A549 (cell line): Measurements from ENCODE around the gene TTC7B. TPM values are rescaled to one million over a fixed set of nuclear protein-coding genes. Genes with fewer than 3 reads are reported as not detected.

ENCODE experiments used
- ATAC-seq, 2 experiments: fragments of 200-7000 bp in 1 of 2; fragments of >200 bp in 1 of 2; cut with Nextera tagmentation in 1 of 2; cut with Tn5 transposase in 1 of 2; 3 replicates each; pipeline versions ENCODE4 v1.8.0 to v1.9.1; 2018 to 2020; ENCODE audit warnings: mild to moderate bottlenecking in 1 of 2, moderate library complexity in 1 of 2
- CTCF ChIA-PET: fragments of 300-600 bp; sonication (Branson Sonifier 250); formaldehyde crosslinking; extraction: SDS; loops from one replicate; lab custom pipeline; 2021; ENCODE audit warnings: antibody characterized with exemption, inconsistent platforms; lab: Yijun Ruan, JAX
- POLR2A ChIA-PET: fragments of 350-600 bp; formaldehyde crosslinking; extraction: SDS; loops from one replicate; lab custom pipeline; 2021; ENCODE audit warnings: antibody characterized with exemption, inconsistent platforms; lab: Yijun Ruan, JAX
- DNase-seq, 2 experiments: peaks; one replicate each; pipeline versions ENCODE4 v3.0.0 to v3.0.0-alpha.2; 2011 to 2016; ENCODE audit warnings: low read depth in 1 of 2, low spot score in 1 of 2
- FAIRE-seq: peaks from 2 replicates; lab custom pipeline; 2011; peaks lifted over from hg19 to GRCh38; lab: Jason Lieb, UNC
- H3K27ac ChIP-seq, 2 experiments: fragments of >200 bp; sonication (Bioruptor Twin); formaldehyde crosslinking; 3 replicates each; pipeline ENCODE4 v1.5.1; 2016 to 2017
- H3K4me1 ChIP-seq: fragments of >200 bp; sonication (Bioruptor Twin); formaldehyde crosslinking; 3 replicates; pipeline ENCODE4 v1.6.1; 2016
- H3K4me2 ChIP-seq: fragments of >200 bp; sonication (Bioruptor Twin); formaldehyde crosslinking; 3 replicates; pipeline ENCODE4 v1.6.1; 2016
- H3K4me3 ChIP-seq: fragments of >200 bp; sonication (Bioruptor Twin); formaldehyde crosslinking; 3 replicates; pipeline ENCODE4 v1.5.1; 2016
- H3K9me3 ChIP-seq: fragments of >200 bp; sonication (Bioruptor Twin); formaldehyde crosslinking; 3 replicates; pipeline ENCODE4 v1.6.1; 2016
- ATOH8 ChIP-seq: fragments of 250-450 bp; sonication (Bioruptor Pico); IDR thresholded peaks from 2 replicates; pipeline ENCODE4 v1.5.0; 2020; ENCODE audit warnings: low read depth, mild to moderate bottlenecking, moderate library complexity
- BCL3 ChIP-seq: fragments of >200 bp; sonication (Bioruptor Twin); formaldehyde crosslinking; IDR thresholded peaks from 3 replicates; pipeline ENCODE4 v1.6.1; 2016
- CBX2 ChIP-seq: fragments of 200-600 bp; sonication (generic); IDR thresholded peaks from 2 replicates; pipeline ENCODE4 v1.6.1; 2016; ENCODE audit warnings: low read depth, mild to moderate bottlenecking, borderline replicate concordance
- CEBPB ChIP-seq, 2 experiments: fragments of >200 bp in 1 of 2; sonication (Bioruptor Twin) in 1 of 2; formaldehyde crosslinking in 1 of 2; IDR thresholded peaks; 2 replicates each; pipeline ENCODE4 v1.6.1; 2012 to 2016
- ESRRA ChIP-seq: fragments of 150-350 bp; IDR thresholded peaks from 2 replicates; pipeline ENCODE4 v1.6.1; 2014; ENCODE audit warnings: mild to moderate bottlenecking, low read length, borderline replicate concordance
- FOSL2 ChIP-seq, 2 experiments: fragments of 450-650 bp in 1 of 2; fragments of >200 bp in 1 of 2; sonication (Bioruptor Twin) in 1 of 2; formaldehyde crosslinking; IDR thresholded peaks; 2 replicates each; pipeline versions ENCODE4 v1.5.0 to v1.6.1; 2016 to 2020; ENCODE audit warnings: mild to moderate bottlenecking in 1 of 2, moderate library complexity in 1 of 2
- FOXS1 ChIP-seq: fragments of 250-450 bp; sonication (Bioruptor Pico); IDR thresholded peaks from 2 replicates; pipeline ENCODE4 v1.5.0; 2020; ENCODE audit warnings: mild to moderate bottlenecking, moderate library complexity
- HDAC2 ChIP-seq: fragments of 200-600 bp; sonication (generic); IDR thresholded peaks from 2 replicates; pipeline ENCODE4 v1.6.1; 2016
- HEYL ChIP-seq: fragments of 250-450 bp; sonication (Bioruptor Pico); IDR thresholded peaks from 2 replicates; pipeline ENCODE4 v1.8.0; 2021; ENCODE audit warnings: mild to moderate bottlenecking, moderate library complexity
- HOXA7 ChIP-seq: fragments of 250-450 bp; sonication (Bioruptor Pico); IDR thresholded peaks from 2 replicates; pipeline ENCODE4 v1.5.0; 2020; ENCODE audit warnings: mild to moderate bottlenecking, moderate library complexity
- JUN ChIP-seq, 2 experiments: fragments of >200 bp; sonication (Bioruptor Twin); formaldehyde crosslinking; IDR thresholded peaks; 2 replicates in 1 of 2; 3 replicates in 1 of 2; pipeline ENCODE4 v1.6.1; 2016 to 2017
- JUNB ChIP-seq: fragments of >200 bp; sonication (Bioruptor Twin); formaldehyde crosslinking; IDR thresholded peaks from 2 replicates; pipeline ENCODE4 v1.6.1; 2016
- KDM1A ChIP-seq: fragments of 200-600 bp; sonication (generic); IDR thresholded peaks from 2 replicates; pipeline ENCODE4 v1.6.1; 2016; ENCODE audit warnings: low read depth, mild to moderate bottlenecking
- MAFK ChIP-seq: fragments of 450-650 bp; IDR thresholded peaks from 2 replicates; pipeline ENCODE4 v1.6.1; 2014; ENCODE audit not compliant: partially characterized antibody
- MYC ChIP-seq: IDR thresholded peaks from 2 replicates; pipeline ENCODE4 v1.6.1; 2012; ENCODE audit warnings: mild to moderate bottlenecking, inconsistent platforms, low read length, improper control_type of control experiment, borderline replicate concordance
- NPAS2 ChIP-seq: fragments of 250-450 bp; sonication (Bioruptor Pico); IDR thresholded peaks from 2 replicates; pipeline ENCODE4 v1.8.0; 2022; ENCODE audit warnings: mild to moderate bottlenecking, moderate library complexity, borderline replicate concordance
- POLR2A ChIP-seq: IDR thresholded peaks from 2 replicates; pipeline ENCODE4 v1.6.1; 2012; ENCODE audit warnings: mild to moderate bottlenecking, low read length
- RCOR1 ChIP-seq: fragments of 150-350 bp; IDR thresholded peaks from 2 replicates; pipeline ENCODE4 v1.6.1; 2014; ENCODE audit warnings: antibody characterized with exemption, low read length, low read depth
- RFX5 ChIP-seq: fragments of 450-650 bp; IDR thresholded peaks from 2 replicates; pipeline ENCODE4 v1.7.1; 2014; ENCODE audit warnings: antibody characterized with exemption, mild to moderate bottlenecking, moderate library complexity
- SMC3 ChIP-seq: fragments of >200 bp; sonication (Bioruptor Twin); formaldehyde crosslinking; IDR thresholded peaks from 3 replicates; pipeline ENCODE4 v1.6.1; 2018; ENCODE audit warnings: inconsistent platforms
- USF2 ChIP-seq: fragments of 450-650 bp; IDR thresholded peaks from 2 replicates; pipeline ENCODE4 v1.6.1; 2014; ENCODE audit warnings: antibody characterized with exemption
- ZC3H11A ChIP-seq: fragments of 450-650 bp; IDR thresholded peaks from 2 replicates; pipeline ENCODE4 v1.6.1; 2014; ENCODE audit warnings: antibody characterized with exemption, mild to moderate bottlenecking
- ZFP36 ChIP-seq: fragments of 450-650 bp; IDR thresholded peaks from 2 replicates; pipeline ENCODE4 v1.6.1; 2014; ENCODE audit warnings: borderline replicate concordance; ENCODE audit not compliant: partially characterized antibody
- ZNF302 ChIP-seq: fragments of 250-450 bp; sonication (Bioruptor Pico); IDR thresholded peaks from 2 replicates; pipeline ENCODE4 v1.9.0; 2021; ENCODE audit warnings: inconsistent platforms, mild to moderate bottlenecking, moderate library complexity
- ZSCAN20 ChIP-seq: fragments of 250-450 bp; sonication (Bioruptor Pico); IDR thresholded peaks from 2 replicates; pipeline ENCODE4 v1.8.0; 2022; ENCODE audit warnings: mild to moderate bottlenecking, moderate library complexity
- WGBS: methylation state at CpG from one replicate; pipeline ENCODE4 v1.1.6; 2017; ENCODE audit errors: missing lambda C conversion rate; 5-methylcytosine and 5-hydroxymethylcytosine counted together
- polyA plus RNA-seq, 4 experiments: library from polyadenylated mRNA; depleted of rRNA in 3 of 4; stranded (reverse); fragments of >200 nt; fragmentation: RNase III in 1 of 4; extraction: RNeasy Plus Mini Kit Qiagen cat#74134 plus additional on column Dnase treatment in 1 of 4; gene quantifications; 2 replicates in 3 of 4; 3 replicates in 1 of 4; pipeline ENCODE4 v1.2.3, GENCODE V29; 2011 to 2017
- TF ChIP-seq, protein P1 (sequence below): fragments of 250-450 bp; sonication (Bioruptor Pico); IDR thresholded peaks from 2 replicates; pipeline ENCODE4 v1.5.0; 2021; ENCODE audit warnings: mild to moderate bottlenecking, moderate library complexity, borderline replicate concordance
- TF ChIP-seq, protein P2 (sequence below): fragments of 200-600 bp; sonication (generic); IDR thresholded peaks from 2 replicates; pipeline ENCODE4 v1.6.1; 2016; ENCODE audit warnings: antibody characterized with exemption, mild to moderate bottlenecking, moderate library complexity

Gene TTC7B
- polyA plus RNA-seq, 2 of the 4 experiments (the other 2 are of a cell fraction) = 16.6 to 28.0 TPM

GRCh38 chr14:90566481-90566880 is 249.7 kb downstream of the TTC7B start:
- ATAC-seq (no peak), FAIRE-seq (no peak), DNase-seq (no peak)
- no peaks in the 10 kb centered on the region for H3K9me3 ChIP-seq
- no peak overlapping the region for H3K27ac ChIP-seq
- TF ChIP-seq, protein P1, sequence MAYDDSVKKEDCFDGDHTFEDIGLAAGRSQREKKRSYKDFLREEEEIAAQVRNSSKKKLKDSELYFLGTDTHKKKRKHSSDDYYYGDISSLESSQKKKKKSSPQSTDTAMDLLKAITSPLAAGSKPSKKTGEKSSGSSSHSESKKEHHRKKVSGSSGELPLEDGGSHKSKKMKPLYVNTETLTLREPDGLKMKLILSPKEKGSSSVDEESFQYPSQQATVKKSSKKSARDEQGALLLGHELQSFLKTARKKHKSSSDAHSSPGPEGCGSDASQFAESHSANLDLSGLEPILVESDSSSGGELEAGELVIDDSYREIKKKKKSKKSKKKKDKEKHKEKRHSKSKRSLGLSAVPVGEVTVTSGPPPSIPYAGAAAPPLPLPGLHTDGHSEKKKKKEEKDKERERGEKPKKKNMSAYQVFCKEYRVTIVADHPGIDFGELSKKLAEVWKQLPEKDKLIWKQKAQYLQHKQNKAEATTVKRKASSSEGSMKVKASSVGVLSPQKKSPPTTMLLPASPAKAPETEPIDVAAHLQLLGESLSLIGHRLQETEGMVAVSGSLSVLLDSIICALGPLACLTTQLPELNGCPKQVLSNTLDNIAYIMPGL (CRISPR knock-in tag) = no peak
- no peak for TF ChIP-seq MAFK
- no peak for TF ChIP-seq FOSL2 (IDR thresholded peaks at IDR 0.05)
- TF ChIP-seq FOSL2 (CRISPR knock-in tag; IDR thresholded peaks at IDR 0.05) = no peak
- no peak for TF ChIP-seq BCL3
- TF ChIP-seq CBX2 = no peak
- no peak for TF ChIP-seq HOXA7 (CRISPR knock-in tag)
- no peak for TF ChIP-seq MYC
- TF ChIP-seq HEYL (CRISPR knock-in tag) = no peak
- TF ChIP-seq POLR2A = no peak
- TF ChIP-seq USF2 = no peak
- no peak for TF ChIP-seq ZNF302 (CRISPR knock-in tag)
- ChIA-PET POLR2A (no interaction called here), CTCF (no interaction called here)
- no peak overlapping the region for H3K4me2 ChIP-seq
- no peak overlapping the region for H3K4me3 ChIP-seq
- H3K4me1 ChIP-seq = no peaks in the 10 kb centered on the region
- 91% methylated on average over 4 of the region's 4 CpGs for WGBS

DNA sequence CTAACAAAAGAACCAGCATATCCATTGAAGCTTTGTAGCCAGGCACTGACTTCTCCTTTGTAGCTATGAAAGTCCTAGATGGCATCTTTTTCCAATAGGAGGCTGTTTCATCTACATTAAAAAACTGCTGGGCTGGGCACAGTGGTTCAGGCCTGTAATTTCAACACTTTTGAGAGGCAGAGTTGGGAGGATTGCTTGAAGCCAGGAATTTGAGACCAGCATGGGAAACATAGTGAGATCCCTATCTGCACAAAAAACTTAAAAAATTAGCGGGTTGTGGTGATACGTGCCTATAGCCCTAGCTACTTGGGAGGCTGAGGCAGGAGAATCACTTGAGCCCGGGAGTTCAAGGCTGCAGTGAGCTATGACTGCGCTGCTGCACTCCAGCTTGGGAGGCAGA is 251.7 kb downstream of the TTC7B start:
- CTCF ChIA-PET = interaction anchor here (1.1 kb wide), 1 partner anchor 591 kb away, joined by 3 read pairs; no protein-coding TSS in a partner anchor
- Histone ChIP-seq H3K9me3 (no peaks in the 10 kb centered on the region), H3K4me2 (no peak overlapping the region), H3K27ac (no peak overlapping the region), H3K4me3 (no peak overlapping the region), H3K4me1 (no peaks in the 10 kb centered on the region)
- ATAC-seq = no peak
- DNase-seq = no peak
- WGBS = 90% methylated on average over 4 of the region's 4 CpGs
- POLR2A ChIA-PET = no interaction called here
- no peak for FAIRE-seq
- TF ChIP-seq ESRRA = no peak
- TF ChIP-seq NPAS2 (CRISPR knock-in tag) = no peak
- no peak for TF ChIP-seq FOXS1 (CRISPR knock-in tag)
- TF ChIP-seq MYC = no peak
- no peak for TF ChIP-seq JUNB
- no peak for TF ChIP-seq KDM1A
- no peak for TF ChIP-seq SMC3
- TF ChIP-seq, protein P2, sequence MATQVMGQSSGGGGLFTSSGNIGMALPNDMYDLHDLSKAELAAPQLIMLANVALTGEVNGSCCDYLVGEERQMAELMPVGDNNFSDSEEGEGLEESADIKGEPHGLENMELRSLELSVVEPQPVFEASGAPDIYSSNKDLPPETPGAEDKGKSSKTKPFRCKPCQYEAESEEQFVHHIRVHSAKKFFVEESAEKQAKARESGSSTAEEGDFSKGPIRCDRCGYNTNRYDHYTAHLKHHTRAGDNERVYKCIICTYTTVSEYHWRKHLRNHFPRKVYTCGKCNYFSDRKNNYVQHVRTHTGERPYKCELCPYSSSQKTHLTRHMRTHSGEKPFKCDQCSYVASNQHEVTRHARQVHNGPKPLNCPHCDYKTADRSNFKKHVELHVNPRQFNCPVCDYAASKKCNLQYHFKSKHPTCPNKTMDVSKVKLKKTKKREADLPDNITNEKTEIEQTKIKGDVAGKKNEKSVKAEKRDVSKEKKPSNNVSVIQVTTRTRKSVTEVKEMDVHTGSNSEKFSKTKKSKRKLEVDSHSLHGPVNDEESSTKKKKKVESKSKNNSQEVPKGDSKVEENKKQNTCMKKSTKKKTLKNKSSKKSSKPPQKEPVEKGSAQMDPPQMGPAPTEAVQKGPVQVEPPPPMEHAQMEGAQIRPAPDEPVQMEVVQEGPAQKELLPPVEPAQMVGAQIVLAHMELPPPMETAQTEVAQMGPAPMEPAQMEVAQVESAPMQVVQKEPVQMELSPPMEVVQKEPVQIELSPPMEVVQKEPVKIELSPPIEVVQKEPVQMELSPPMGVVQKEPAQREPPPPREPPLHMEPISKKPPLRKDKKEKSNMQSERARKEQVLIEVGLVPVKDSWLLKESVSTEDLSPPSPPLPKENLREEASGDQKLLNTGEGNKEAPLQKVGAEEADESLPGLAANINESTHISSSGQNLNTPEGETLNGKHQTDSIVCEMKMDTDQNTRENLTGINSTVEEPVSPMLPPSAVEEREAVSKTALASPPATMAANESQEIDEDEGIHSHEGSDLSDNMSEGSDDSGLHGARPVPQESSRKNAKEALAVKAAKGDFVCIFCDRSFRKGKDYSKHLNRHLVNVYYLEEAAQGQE = no peak
- no peak for TF ChIP-seq CEBPB (IDR thresholded peaks at IDR 0.05)
- no peak for TF ChIP-seq HEYL (CRISPR knock-in tag)
- TF ChIP-seq HDAC2 = no peak
- TF ChIP-seq HOXA7 (CRISPR knock-in tag) = no peak
- no peak for TF ChIP-seq RCOR1
- TF ChIP-seq RFX5 = no peak
- no peak for TF ChIP-seq ATOH8 (CRISPR knock-in tag)
- no peak for TF ChIP-seq ZC3H11A
- TF ChIP-seq ZSCAN20 (CRISPR knock-in tag) = no peak
- no peak for TF ChIP-seq JUN (IDR thresholded peaks at IDR 0.05)
- TF ChIP-seq ZFP36 = no peak
- no peak for TF ChIP-seq USF2
